Brain microvascular endothelial cell (primary cell): Measurements from ENCODE around the gene NDST3.

Experiments
- DNase-seq: peaks from one replicate; pipeline ENCODE4 v3.0.0-alpha.2; 2020
- H3K27ac ChIP-seq: fragments of 250-450 bp; sonication (Bioruptor Pico); 2 replicates; pipeline ENCODE4 v1.5.1; 2020; ENCODE audit warnings: mild to moderate bottlenecking, moderate library complexity
- H3K27me3 ChIP-seq: fragments of 250-450 bp; sonication (Bioruptor Pico); replicated peaks from 2 replicates; pipeline ENCODE4 v1.5.1; 2020; ENCODE audit warnings: mild to moderate bottlenecking
- H3K36me3 ChIP-seq: fragments of 250-450 bp; sonication (Bioruptor Pico); replicated peaks from 2 replicates; pipeline ENCODE4 v1.5.1; 2020; ENCODE audit warnings: mild to moderate bottlenecking
- H3K4me3 ChIP-seq: 2 replicates; pipeline ENCODE4 v1.5.1; 2011; ENCODE audit warnings: low read depth, mild to moderate bottlenecking, control low read depth, low read length, moderate library complexity
- CTCF ChIP-seq: IDR thresholded peaks from 2 replicates; pipeline ENCODE4 v1.5.1; 2011; ENCODE audit warnings: low read depth, mild to moderate bottlenecking, moderate library complexity, low read length, control low read depth, inconsistent platforms; ENCODE audit errors: missing control alignments
- in situ Hi-C: cut with HindIII; loops from 2 replicates; pipeline ENCODE4 v1.10.0; 2017; ENCODE audit warnings: low sequenced_read_pairs, low pct_ligation_motif_present

Gene NDST3

DNA sequence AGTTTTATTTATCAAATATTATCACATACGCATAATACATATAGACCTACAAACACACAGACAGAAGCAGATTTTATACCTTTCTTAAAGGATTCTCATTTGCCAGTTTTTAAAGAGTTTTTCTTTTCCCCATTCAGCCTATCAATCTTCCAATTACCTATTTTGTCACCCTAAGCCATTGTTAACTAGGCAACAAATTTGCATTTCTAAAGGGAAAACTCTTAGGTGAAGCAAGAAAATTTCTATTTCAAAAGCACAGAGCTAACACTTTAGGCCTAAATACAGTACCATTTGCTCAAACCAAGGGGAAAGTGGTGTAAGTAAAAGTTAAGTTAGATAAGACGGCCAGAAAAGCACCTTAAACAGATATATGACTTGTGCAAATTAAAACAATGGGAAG, 156.6 kb downstream of the NDST3 start:
- DNase-seq, result no peak
- no peak for TF ChIP-seq CTCF
- H3K36me3 ChIP-seq, result no peaks in the 10 kb centered on the region
- H3K4me3 ChIP-seq, result no peak overlapping the region
- no peaks in the 10 kb centered on the region for H3K27me3 ChIP-seq
- in situ Hi-C loops, result no loop called here
- no peak overlapping the region for H3K27ac ChIP-seq

- in situ Hi-C loops, result no loop called here
These were observed 159.1 kb downstream of the NDST3 start for GRCh38 chr4:118193421-118193820.

GRCh38 chr4:118206627-118207026, 172.3 kb downstream of the NDST3 start:
- TF ChIP-seq CTCF, result no peak

More at GRCh38 chr4:118193421-118193820, 159.1 kb downstream of the NDST3 start:
- Histone ChIP-seq H3K36me3 (no peaks in the 10 kb centered on the region), H3K27ac (no peak overlapping the region), H3K27me3 (no peaks in the 10 kb centered on the region), H3K4me3 (no peak overlapping the region)
- DNase-seq, result no peak
- TF ChIP-seq CTCF, result no peak

GRCh38 chr4:118213101-118213500, 178.8 kb downstream of the NDST3 start:
- in situ Hi-C loops, result no loop called here
- TF ChIP-seq CTCF, result no peak

More at GRCh38 chr4:118206627-118207026, 172.3 kb downstream of the NDST3 start:
- in situ Hi-C loops, result no loop called here
- no peak for DNase-seq
- Histone ChIP-seq H3K27ac (no peak overlapping the region), H3K4me3 (no peak overlapping the region), H3K27me3 (no peaks in the 10 kb centered on the region), H3K36me3 (no peaks in the 10 kb centered on the region)

GRCh38 chr4:118215826-118216225, 181.5 kb downstream of the NDST3 start:
- Histone ChIP-seq H3K27me3 (no peaks in the 10 kb centered on the region), H3K4me3 (no peak overlapping the region), H3K27ac (no peak overlapping the region), H3K36me3 (no peaks in the 10 kb centered on the region)
- in situ Hi-C loops, result no loop called here
- DNase-seq, result no peak
- TF ChIP-seq CTCF, result no peak

More at GRCh38 chr4:118213101-118213500, 178.8 kb downstream of the NDST3 start:
- Histone ChIP-seq H3K27me3 (no peaks in the 10 kb centered on the region), H3K4me3 (no peak overlapping the region), H3K27ac (no peak overlapping the region), H3K36me3 (no peaks in the 10 kb centered on the region)
- DNase-seq, result no peak

- H3K27ac ChIP-seq, result no peak overlapping the region
- no peak for DNase-seq
- H3K36me3 ChIP-seq, result no peaks in the 10 kb centered on the region
- no peak overlapping the region for H3K4me3 ChIP-seq
- no peaks in the 10 kb centered on the region for H3K27me3 ChIP-seq
- in situ Hi-C loops, result no loop called here
- no peak for TF ChIP-seq CTCF
These were observed 187.0 kb downstream of the NDST3 start for GRCh38 chr4:118221227-118221800.
